NT2/D1 (cell line): ENCODE results near the gene KRTAP5-1.

Source experiments
- SUZ12 ChIP-seq: IDR thresholded peaks from 2 replicates; pipeline ENCODE4 v1.6.1; 2011; ENCODE audit not compliant: insufficient read length, insufficient read depth; ENCODE audit errors: extremely low read depth
- YY1 ChIP-seq: IDR thresholded peaks from 2 replicates; pipeline ENCODE4 v1.6.1; 2011; ENCODE audit not compliant: insufficient read length, insufficient read depth

- no peak for TF ChIP-seq SUZ12
- no peak for TF ChIP-seq YY1
Observed at GRCh38 chr11:1567052-1567720, 17.9 kb downstream of the KRTAP5-1 start.
